ENCODE results near the gene RBM39. TPM values are rescaled to one million over a fixed set of nuclear protein-coding genes. Genes with fewer than 3 reads are reported as not detected.
"Not testable (repeated sequence)": the region's sequence is repeated elsewhere in the genome, so short reads cannot be mapped to it uniquely, and the experiment has no call there.

RBM39 gene
- total and polyA plus RNA-seq, 2 of the 8 experiments (the other 6 are each of a cell fraction or from before 2014, with no cell fraction given) = 78.0 to 219 TPM

GRCh38 chr20:35750611-35751010, 8.6 kb upstream of the RBM39 start (continued):
- TF ChIP-seq TAF1 (IDR thresholded peaks at IDR 0.05; ENCODE audit: low read depth, low read length) (no peak), GABPA (IDR thresholded peaks at IDR 0.05; ENCODE audit: borderline replicate concordance, insufficient read depth, low read length) (no peak), JUN (IDR thresholded peaks at IDR 0.05; ENCODE audit: low read depth, low read length) (no peak), ATF2 (IDR thresholded peaks at IDR 0.05; ENCODE audit: low read length) (no peak), CEBPB (IDR thresholded peaks at IDR 0.05; ENCODE audit: low read depth, low read length) (no peak)

- H2BK120ac ChIP-seq (replicated peaks; ENCODE audit: low read depth, low read length); H3K4me3 ChIP-seq (ENCODE audit: extremely low read depth in 1 of 4, insufficient read depth in 2 of 4, low read depth in 3 of 4, low read length in 4 of 4); H2AFZ ChIP-seq (ENCODE audit: low read length); H3K79me1 ChIP-seq (ENCODE audit: low read depth, low read length); H4K91ac ChIP-seq (replicated peaks; ENCODE audit: insufficient read length, low read length); H3K56ac ChIP-seq (replicated peaks; ENCODE audit: insufficient read length, low read depth, low read length); H3K27me3 ChIP-seq (replicated peaks in 1 of 4; ENCODE audit: control insufficient read depth in 3 of 4, extremely low read depth in 1 of 4, insufficient read depth in 3 of 4, low read length in 3 of 4); H3K9ac ChIP-seq (replicated peaks in 1 of 4; ENCODE audit: extremely low read depth in 1 of 4, low read depth in 3 of 4, low read length in 3 of 4); H4K5ac ChIP-seq (ENCODE audit: insufficient read length, low read depth, low read length); H3K18ac ChIP-seq (ENCODE audit: extremely low read depth, low read length); H2AK5ac ChIP-seq (ENCODE audit: low read depth, low read length); H2BK12ac ChIP-seq (ENCODE audit: low read depth, low read length); H3K23me2 ChIP-seq (ENCODE audit: low read depth, low read length); H4K20me1 ChIP-seq (replicated peaks in 1 of 2; ENCODE audit: control insufficient read depth in 1 of 2, insufficient read depth in 2 of 2, low read length in 2 of 2); H3K4me1 ChIP-seq (replicated peaks in 1 of 4; ENCODE audit: control insufficient read depth in 3 of 4, insufficient read depth in 4 of 4, low read length in 3 of 4); H3K4me2 ChIP-seq (ENCODE audit: insufficient read depth in 1 of 2, low read depth in 2 of 2, low read length in 2 of 2); FAIRE-seq; H3K23ac ChIP-seq (ENCODE audit: insufficient read length); H3K4ac ChIP-seq (replicated peaks; ENCODE audit: insufficient read length, low read depth, low read length); H2BK5ac ChIP-seq (ENCODE audit: low read depth, low read length); H3K9me3 ChIP-seq (ENCODE audit: insufficient read depth in 2 of 2, low read depth in 1 of 2, low read length in 1 of 2); H2BK15ac ChIP-seq (ENCODE audit: low read length); H3K14ac ChIP-seq (ENCODE audit: insufficient read length); H4K8ac ChIP-seq (ENCODE audit: extremely low read depth, insufficient read depth, low read length); H3K27ac ChIP-seq (ENCODE audit: low read depth, low read length); H2BK20ac ChIP-seq (ENCODE audit: low read length); DNase-seq (ENCODE audit: low read depth in 1 of 2, low spot score in 2 of 2): not testable (repeated sequence)
- CTCF ChIA-PET (ENCODE audit: partially characterized antibody) = interaction anchor here (0.7 to 2.5 kb wide), 3 partner anchors 138 to 222 kb away, joined by 3 to 6 read pairs (median 4); partner anchors contain the start of gene SCAND1
- POLR2A ChIA-PET (ENCODE audit: partially characterized antibody) = interaction anchor here (0.6 to 45.3 kb wide), 8 partner anchors 11 to 654 kb away, joined by 3 to 2341 read pairs (median 64); partner anchors contain the start of genes NFS1, PHF20, ROMO1 and SCAND1
- Histone ChIP-seq H3K36me3 (ENCODE audit: control insufficient read depth in 2 of 4, insufficient read depth in 4 of 4, low read length in 3 of 4) (peaks cover 4 to 14% (median 11%) of the 10 kb centered on the region in 4 experiments; a peak in 7 of 8 replicates), H3K79me2 (ENCODE audit: control insufficient read depth in 1 of 2, insufficient read depth in 2 of 2, low read length in 2 of 2) (peaks cover 15 to 30% of the 10 kb centered on the region in 2 experiments)
- 94% methylated on average over 3 of the region's 3 CpGs; no CpG with 5 or more reads in 1 of the 2 experiments for whole genome bisulfite sequencing, 2 experiments (ENCODE audit: extremely low coverage in 1 of 2, insufficient coverage in 1 of 2, insufficient read length in 1 of 2, insufficient replicate concordance in 2 of 2, low coverage in 1 of 2, low lambda C conversion rate in 2 of 2, missing lambda C conversion rate in 1 of 2)
Measured at GRCh38 chr20:35744492-35744841, 2.4 kb upstream of the RBM39 start.
